ENCODE measurements around the gene BRWD1.
A peak's percentile ranks its signal among the peaks of the same experiment; 100 is the strongest.

The BRWD1 gene

DNA sequence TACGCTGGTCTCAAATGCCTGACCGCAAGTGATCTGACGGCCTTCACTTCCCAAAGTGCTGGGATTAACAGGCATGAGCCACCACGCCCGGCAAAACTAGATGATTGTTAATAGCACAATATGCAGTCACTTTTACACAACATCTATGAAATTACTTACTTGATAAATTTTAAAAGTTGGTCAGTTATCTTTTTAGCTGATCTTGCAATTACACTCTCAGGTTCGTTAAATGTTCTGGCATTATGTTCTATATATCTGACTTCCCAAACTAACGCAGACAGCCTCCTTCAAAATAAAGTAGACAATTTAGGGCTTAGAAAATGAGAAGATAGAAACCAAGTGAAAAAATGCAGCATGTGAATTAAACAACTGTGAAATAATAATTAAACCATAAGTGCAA, 98.4 kb downstream of the BRWD1 start:
- DNase-seq: no peak
- no peak overlapping the region for H3K27ac Mint-ChIP-seq
- H3K4me3 Mint-ChIP-seq: no peak overlapping the region
- H3K27me3 Mint-ChIP-seq (ENCODE audit: low read depth, poor library complexity): no peaks in the 10 kb centered on the region
- TF ChIP-seq, protein P1, sequence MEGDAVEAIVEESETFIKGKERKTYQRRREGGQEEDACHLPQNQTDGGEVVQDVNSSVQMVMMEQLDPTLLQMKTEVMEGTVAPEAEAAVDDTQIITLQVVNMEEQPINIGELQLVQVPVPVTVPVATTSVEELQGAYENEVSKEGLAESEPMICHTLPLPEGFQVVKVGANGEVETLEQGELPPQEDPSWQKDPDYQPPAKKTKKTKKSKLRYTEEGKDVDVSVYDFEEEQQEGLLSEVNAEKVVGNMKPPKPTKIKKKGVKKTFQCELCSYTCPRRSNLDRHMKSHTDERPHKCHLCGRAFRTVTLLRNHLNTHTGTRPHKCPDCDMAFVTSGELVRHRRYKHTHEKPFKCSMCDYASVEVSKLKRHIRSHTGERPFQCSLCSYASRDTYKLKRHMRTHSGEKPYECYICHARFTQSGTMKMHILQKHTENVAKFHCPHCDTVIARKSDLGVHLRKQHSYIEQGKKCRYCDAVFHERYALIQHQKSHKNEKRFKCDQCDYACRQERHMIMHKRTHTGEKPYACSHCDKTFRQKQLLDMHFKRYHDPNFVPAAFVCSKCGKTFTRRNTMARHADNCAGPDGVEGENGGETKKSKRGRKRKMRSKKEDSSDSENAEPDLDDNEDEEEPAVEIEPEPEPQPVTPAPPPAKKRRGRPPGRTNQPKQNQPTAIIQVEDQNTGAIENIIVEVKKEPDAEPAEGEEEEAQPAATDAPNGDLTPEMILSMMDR (IDR thresholded peaks at IDR 0.05): no peak
- H3K9me3 Mint-ChIP-seq: no peaks in the 10 kb centered on the region
- H3K4me1 Mint-ChIP-seq: peaks cover 20% of the 10 kb centered on the region
- peaks cover 50% of the 10 kb centered on the region for H3K36me3 Mint-ChIP-seq (ENCODE audit: low read depth)

DNA sequence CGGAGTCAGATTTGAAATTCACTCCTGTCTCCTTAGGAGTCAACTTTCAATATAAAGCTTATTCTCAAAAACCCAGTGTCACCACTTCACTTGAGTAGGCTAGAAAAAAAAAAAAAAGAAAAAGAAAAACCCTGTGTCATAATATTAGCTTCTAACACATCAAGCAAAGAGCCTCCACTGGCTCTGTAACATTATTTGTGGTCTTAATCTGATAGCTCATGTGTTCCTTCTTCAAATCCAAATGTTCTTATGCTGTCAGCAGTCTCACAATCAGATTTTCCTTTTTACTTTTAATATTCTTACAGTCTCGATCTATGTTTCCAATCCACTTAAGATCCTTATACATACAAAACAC, 104.1 kb downstream of the BRWD1 start:
- TF ChIP-seq, protein P1 (IDR thresholded peaks at IDR 0.05): no peak
- no peaks in the 10 kb centered on the region for H3K9me3 Mint-ChIP-seq
- H3K27me3 Mint-ChIP-seq (ENCODE audit: low read depth, poor library complexity): no peaks in the 10 kb centered on the region
- peaks cover 86% of the 10 kb centered on the region for H3K36me3 Mint-ChIP-seq (ENCODE audit: low read depth)
- H3K4me1 Mint-ChIP-seq: no peaks in the 10 kb centered on the region
- no peak for DNase-seq
- H3K27ac Mint-ChIP-seq: peak overlapping the region; percentile 78
- no peak overlapping the region for H3K4me3 Mint-ChIP-seq

DNA sequence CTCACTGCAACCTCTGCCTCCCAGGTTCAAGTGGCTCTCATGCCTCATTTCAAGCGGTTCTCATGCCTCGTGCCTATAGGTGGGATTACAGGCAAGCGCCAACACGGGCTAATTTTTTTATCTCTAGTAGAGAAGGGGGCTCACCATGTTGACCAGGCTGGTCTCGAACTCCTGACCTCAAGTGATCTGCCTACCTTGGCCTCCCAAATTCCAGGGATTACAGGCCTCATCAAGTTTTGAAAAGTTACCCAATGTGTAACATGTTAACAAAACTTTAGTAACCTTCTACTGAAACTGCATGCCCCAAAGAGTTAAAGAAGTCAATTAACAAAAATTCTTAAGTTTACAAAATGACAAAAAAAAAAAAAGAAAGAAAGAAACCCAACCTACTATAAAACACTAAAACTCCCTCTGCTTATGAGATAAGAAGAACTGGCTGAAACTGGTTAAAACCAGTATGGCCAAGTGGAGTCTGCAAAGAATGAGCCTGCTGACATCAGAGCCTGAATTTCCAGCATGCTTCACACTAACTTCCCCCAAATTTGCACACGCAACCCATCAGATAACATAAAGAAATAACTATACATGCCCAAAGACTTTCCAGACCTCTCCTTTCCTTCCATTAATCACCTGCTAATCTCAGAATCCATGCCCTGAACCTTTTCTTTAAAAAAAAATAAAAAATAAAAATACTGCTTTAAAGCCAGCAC, 104.7 kb downstream of the BRWD1 start:
- H3K4me1 Mint-ChIP-seq: no peaks in the 10 kb centered on the region
- H3K9me3 Mint-ChIP-seq: no peaks in the 10 kb centered on the region
- peaks cover 91% of the 10 kb centered on the region for H3K36me3 Mint-ChIP-seq (ENCODE audit: low read depth)
- DNase-seq: no peak
- H3K4me3 Mint-ChIP-seq: no peak overlapping the region
- H3K27me3 Mint-ChIP-seq (ENCODE audit: low read depth, poor library complexity): no peaks in the 10 kb centered on the region
- peak overlapping the region; percentile 89 for H3K27ac Mint-ChIP-seq
- TF ChIP-seq, protein P1 (IDR thresholded peaks at IDR 0.05): no peak

DNA sequence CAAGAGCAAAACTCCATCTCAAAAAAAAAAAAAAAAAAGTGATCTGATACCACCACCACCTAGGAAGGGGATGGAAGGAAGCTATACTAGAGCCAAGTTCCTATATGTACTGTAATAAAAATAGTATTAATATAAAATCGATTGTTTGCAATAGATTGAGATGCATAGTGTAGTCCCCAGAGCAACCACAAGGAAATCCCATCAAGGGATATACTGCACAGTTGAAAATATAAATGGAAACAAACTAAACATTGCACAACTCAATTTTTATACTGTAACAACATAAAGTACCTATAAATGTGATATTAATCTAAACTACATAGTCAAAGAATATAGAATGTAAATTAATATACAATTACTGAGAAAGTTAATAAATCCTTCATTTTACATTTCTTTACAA, 109.3 kb downstream of the BRWD1 start:
- H3K27me3 Mint-ChIP-seq (ENCODE audit: low read depth, poor library complexity): no peaks in the 10 kb centered on the region
- peaks cover 88% of the 10 kb centered on the region for H3K36me3 Mint-ChIP-seq (ENCODE audit: low read depth)
- DNase-seq: no peak
- H3K4me1 Mint-ChIP-seq: peaks cover 8% of the 10 kb centered on the region
- no peaks in the 10 kb centered on the region for H3K9me3 Mint-ChIP-seq
- TF ChIP-seq, protein P1 (IDR thresholded peaks at IDR 0.05): no peak
- no peak overlapping the region for H3K4me3 Mint-ChIP-seq
- H3K27ac Mint-ChIP-seq: no peak overlapping the region

DNA sequence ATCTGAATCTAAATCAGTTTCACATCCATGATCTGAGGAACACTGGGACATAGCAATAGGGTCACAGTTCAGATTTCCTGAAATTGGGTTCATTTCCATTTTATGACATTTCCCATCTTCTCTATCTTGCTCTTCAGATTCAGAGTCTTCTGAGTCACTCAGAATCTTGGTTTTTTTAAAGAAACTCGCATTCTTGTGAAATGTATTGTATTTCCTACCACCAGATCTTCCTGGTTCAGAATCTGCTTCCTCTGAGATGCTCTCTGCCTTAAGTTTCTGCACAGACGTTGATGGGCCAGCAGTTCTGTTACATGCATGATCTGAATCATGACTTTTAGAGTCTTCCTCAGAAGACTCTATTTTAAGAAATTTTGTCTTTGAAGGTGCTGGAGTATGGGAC, 114.6 kb downstream of the BRWD1 start:
- no peaks in the 10 kb centered on the region for H3K9me3 Mint-ChIP-seq
- no peak for DNase-seq
- no peaks in the 10 kb centered on the region for H3K27me3 Mint-ChIP-seq (ENCODE audit: low read depth, poor library complexity)
- no peak overlapping the region for H3K4me3 Mint-ChIP-seq
- peak overlapping the region; percentile 29 for H3K27ac Mint-ChIP-seq
- peaks cover 71% of the 10 kb centered on the region for H3K36me3 Mint-ChIP-seq (ENCODE audit: low read depth)
- H3K4me1 Mint-ChIP-seq: peaks cover 8% of the 10 kb centered on the region
- TF ChIP-seq, protein P1 (IDR thresholded peaks at IDR 0.05): no peak

All from nephron progenitor cell (in vitro differentiated cells).